Chondrocyte (in vitro differentiated cells): Measurements from ENCODE around the gene FRZB. TPM values are rescaled to one million over a fixed set of nuclear protein-coding genes. Genes with fewer than 3 reads are reported as not detected.

ENCODE experiments used
- DNase-seq: peaks from one replicate; pipeline ENCODE4 v3.0.0; 2021; ENCODE audit warnings: mixed read lengths, low spot score
- H3K27ac Mint-ChIP-seq: one replicate; pipeline ENCODE4 v1.8.0; 2021; ENCODE audit warnings: mild to moderate bottlenecking, moderate library complexity, mixed read lengths; ENCODE audit not compliant: unreplicated experiment
- H3K27me3 Mint-ChIP-seq: 2 replicates; pipeline ENCODE4 v1.8.0; 2021; ENCODE audit warnings: low read depth, mixed read lengths
- H3K36me3 Mint-ChIP-seq: 2 replicates; pipeline ENCODE4 v1.8.0; 2021; ENCODE audit warnings: low read depth, mixed read lengths
- H3K4me1 Mint-ChIP-seq: 2 replicates; pipeline ENCODE4 v1.8.0; 2021; ENCODE audit warnings: low read depth, mild to moderate bottlenecking, mixed read lengths
- H3K4me3 Mint-ChIP-seq: one replicate; pipeline ENCODE4 v1.8.0; 2021; ENCODE audit warnings: mild to moderate bottlenecking, moderate library complexity, mixed read lengths; ENCODE audit not compliant: unreplicated experiment
- H3K9me3 Mint-ChIP-seq: 2 replicates; pipeline ENCODE4 v1.8.0; 2021; ENCODE audit warnings: low read depth, mixed read lengths
- total RNA-seq: library from RNA; stranded (reverse); gene quantifications from 3 replicates; pipeline ENCODE4 v1.2.1, GENCODE V29; 2021
- TF ChIP-seq, protein P1 (sequence below): fragments of 200-600 bp; sonication (generic); IDR thresholded peaks from 2 replicates; pipeline ENCODE4 v1.5.0; 2021; ENCODE audit warnings: antibody characterized with exemption, mild to moderate bottlenecking, moderate library complexity

FRZB gene
- total RNA-seq, 1 donor from 2014 or later: 15.0 TPM

DNA sequence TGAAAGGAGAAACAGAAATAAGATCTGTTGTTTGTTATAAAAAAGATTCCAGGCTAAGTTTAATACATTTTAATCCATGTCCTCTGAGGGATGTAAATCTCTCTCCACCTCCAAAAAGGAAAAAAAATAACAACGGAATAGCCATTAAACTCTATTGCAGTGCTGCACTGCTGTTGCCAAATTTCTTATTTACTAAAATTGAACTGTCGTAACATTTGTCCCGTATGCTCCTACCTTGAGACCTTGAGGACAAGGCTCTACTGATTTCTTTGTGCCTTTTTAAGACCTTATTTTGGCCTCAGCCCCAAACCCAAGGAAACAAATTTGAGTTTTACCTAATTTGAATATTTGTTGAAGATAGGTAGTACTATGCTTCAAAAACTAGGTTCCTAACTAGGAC is 56.4 kb downstream of the FRZB start:
- H3K36me3 Mint-ChIP-seq: no peaks in the 10 kb centered on the region
- DNase-seq: no peak
- no peak overlapping the region for H3K27ac Mint-ChIP-seq
- no peaks in the 10 kb centered on the region for H3K4me1 Mint-ChIP-seq
- no peak overlapping the region for H3K4me3 Mint-ChIP-seq
- H3K9me3 Mint-ChIP-seq: no peaks in the 10 kb centered on the region
- TF ChIP-seq, protein P1, sequence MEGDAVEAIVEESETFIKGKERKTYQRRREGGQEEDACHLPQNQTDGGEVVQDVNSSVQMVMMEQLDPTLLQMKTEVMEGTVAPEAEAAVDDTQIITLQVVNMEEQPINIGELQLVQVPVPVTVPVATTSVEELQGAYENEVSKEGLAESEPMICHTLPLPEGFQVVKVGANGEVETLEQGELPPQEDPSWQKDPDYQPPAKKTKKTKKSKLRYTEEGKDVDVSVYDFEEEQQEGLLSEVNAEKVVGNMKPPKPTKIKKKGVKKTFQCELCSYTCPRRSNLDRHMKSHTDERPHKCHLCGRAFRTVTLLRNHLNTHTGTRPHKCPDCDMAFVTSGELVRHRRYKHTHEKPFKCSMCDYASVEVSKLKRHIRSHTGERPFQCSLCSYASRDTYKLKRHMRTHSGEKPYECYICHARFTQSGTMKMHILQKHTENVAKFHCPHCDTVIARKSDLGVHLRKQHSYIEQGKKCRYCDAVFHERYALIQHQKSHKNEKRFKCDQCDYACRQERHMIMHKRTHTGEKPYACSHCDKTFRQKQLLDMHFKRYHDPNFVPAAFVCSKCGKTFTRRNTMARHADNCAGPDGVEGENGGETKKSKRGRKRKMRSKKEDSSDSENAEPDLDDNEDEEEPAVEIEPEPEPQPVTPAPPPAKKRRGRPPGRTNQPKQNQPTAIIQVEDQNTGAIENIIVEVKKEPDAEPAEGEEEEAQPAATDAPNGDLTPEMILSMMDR: no peak
- H3K27me3 Mint-ChIP-seq: no peaks in the 10 kb centered on the region

DNA sequence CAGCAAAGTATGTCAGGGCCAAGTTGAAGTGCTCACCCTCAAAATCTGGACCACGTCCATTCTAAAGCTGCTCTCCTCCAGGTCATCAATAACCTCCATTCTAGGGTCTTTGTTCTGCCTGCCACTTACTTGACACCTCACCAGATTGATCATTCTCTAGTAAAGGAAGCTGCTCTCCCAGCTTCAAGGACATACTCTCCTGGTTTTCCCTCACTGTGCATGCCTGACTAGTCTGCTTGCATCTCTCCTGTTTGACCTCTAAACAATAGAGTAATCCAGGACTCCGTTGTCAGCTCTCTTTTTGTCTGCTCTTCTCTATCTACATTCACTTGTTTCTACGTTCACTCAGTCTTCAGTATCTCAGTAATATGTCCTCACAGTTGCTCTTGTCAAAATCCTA is 59.1 kb downstream of the FRZB start:
- H3K27me3 Mint-ChIP-seq: no peaks in the 10 kb centered on the region
- H3K4me3 Mint-ChIP-seq: no peak overlapping the region
- no peak for DNase-seq
- H3K27ac Mint-ChIP-seq: no peak overlapping the region
- no peaks in the 10 kb centered on the region for H3K4me1 Mint-ChIP-seq
- H3K36me3 Mint-ChIP-seq: no peaks in the 10 kb centered on the region
- TF ChIP-seq, protein P1: no peak
- H3K9me3 Mint-ChIP-seq: no peaks in the 10 kb centered on the region

DNA sequence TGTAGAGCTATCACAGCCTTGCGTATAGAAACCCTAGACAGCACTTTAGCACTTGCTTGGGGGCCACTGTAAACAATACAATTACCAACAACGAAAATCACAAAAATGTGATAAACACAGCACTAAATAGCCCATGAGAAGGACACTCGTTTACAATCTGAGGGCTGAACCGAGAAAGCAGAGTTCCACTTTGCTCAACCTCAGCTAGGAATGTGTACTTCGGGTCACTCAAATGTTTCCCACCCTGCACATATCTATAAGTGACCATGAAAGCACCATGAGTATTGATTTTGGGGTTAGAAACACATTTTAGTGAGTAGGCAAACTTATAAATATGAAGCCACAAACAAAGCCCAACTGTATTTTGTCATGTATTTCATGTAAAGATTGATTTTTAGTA is 62.3 kb downstream of the FRZB start:
- TF ChIP-seq, protein P1: no peak
- DNase-seq: no peak
- Mint-ChIP-seq H3K9me3 (no peaks in the 10 kb centered on the region), H3K27ac (no peak overlapping the region), H3K36me3 (no peaks in the 10 kb centered on the region), H3K27me3 (no peaks in the 10 kb centered on the region), H3K4me3 (no peak overlapping the region), H3K4me1 (no peaks in the 10 kb centered on the region)

DNA sequence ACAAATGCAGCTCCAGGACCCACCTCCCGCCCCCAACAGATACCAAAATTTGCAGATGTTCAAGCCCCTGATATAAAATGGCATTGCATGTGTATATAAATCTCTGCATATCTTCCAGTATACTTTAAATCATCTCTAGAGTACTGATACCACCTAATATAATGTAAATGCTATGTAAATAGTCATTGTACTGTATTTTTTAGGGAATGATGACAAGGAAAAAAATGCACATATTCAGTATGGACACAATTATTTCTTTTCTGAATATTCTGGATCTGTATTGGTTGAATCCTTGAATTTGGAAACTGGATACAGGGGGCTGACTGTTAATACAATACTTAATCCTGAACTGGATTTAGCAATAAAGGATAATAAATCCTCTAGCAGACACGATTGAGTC is 67.7 kb downstream of the FRZB start:
- Mint-ChIP-seq H3K27me3 (peaks cover 2% of the 10 kb centered on the region), H3K9me3 (no peaks in the 10 kb centered on the region), H3K4me3 (no peak overlapping the region), H3K4me1 (no peaks in the 10 kb centered on the region), H3K27ac (no peak overlapping the region), H3K36me3 (no peaks in the 10 kb centered on the region)
- no peak for DNase-seq
- TF ChIP-seq, protein P1: no peak

DNA sequence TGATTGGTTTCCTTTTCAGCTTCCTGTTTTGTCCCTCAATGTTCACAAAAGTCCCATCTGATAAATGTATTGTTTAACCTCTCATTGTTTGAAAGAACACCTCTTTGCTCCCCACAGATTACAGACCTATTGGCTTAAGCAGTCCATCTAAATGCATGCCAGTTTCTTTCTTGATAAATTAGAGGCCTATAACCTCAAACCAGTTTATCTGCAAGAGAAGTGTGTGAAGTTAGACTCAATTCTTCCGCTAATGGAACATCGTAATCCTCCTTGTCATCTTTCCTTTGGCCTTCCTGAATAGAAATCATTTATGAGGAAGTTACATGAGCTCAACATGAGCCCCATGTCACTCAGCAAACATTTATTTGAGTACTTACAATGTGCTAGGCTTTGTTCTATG is 74.0 kb downstream of the FRZB start:
- no peak overlapping the region for H3K4me3 Mint-ChIP-seq
- no peak for DNase-seq
- no peaks in the 10 kb centered on the region for H3K9me3 Mint-ChIP-seq
- H3K4me1 Mint-ChIP-seq: peaks cover 7% of the 10 kb centered on the region
- no peak overlapping the region for H3K27ac Mint-ChIP-seq
- TF ChIP-seq, protein P1: no peak
- peaks cover 2% of the 10 kb centered on the region for H3K27me3 Mint-ChIP-seq
- H3K36me3 Mint-ChIP-seq: peaks cover 5% of the 10 kb centered on the region
